Measurements from ENCODE around the gene SLIT3.

SLIT3 gene

GRCh38 chr5:169263591-169263990, 37.3 kb downstream of the SLIT3 start:
- DNase-seq, result no peak

- DNase-seq, result no peak
These were observed 39.9 kb downstream of the SLIT3 start for GRCh38 chr5:169260896-169261569.

GRCh38 chr5:169258372-169259000, 42.5 kb downstream of the SLIT3 start:
- DNase-seq, result no peak

GRCh38 chr5:169256191-169256590, 44.7 kb downstream of the SLIT3 start:
- no peak for DNase-seq

- DNase-seq, result no peak
These were observed 47.9 kb downstream of the SLIT3 start for GRCh38 chr5:169253071-169253470.

- no peak for DNase-seq
These were observed 49.4 kb downstream of the SLIT3 start for GRCh38 chr5:169251333-169252084.

GRCh38 chr5:169250887-169251286, 50.1 kb downstream of the SLIT3 start:
- DNase-seq, result no peak

GRCh38 chr5:169248996-169249395, 51.9 kb downstream of the SLIT3 start:
- DNase-seq, result no peak

- DNase-seq, result no peak
These were observed 52.4 kb downstream of the SLIT3 start for GRCh38 chr5:169248550-169248949.

- DNase-seq, result no peak
These were observed 56.1 kb downstream of the SLIT3 start for GRCh38 chr5:169244812-169245211.

GRCh38 chr5:169243651-169244422, 57.1 kb downstream of the SLIT3 start:
- no peak for DNase-seq

GRCh38 chr5:169242849-169243186, 58.1 kb downstream of the SLIT3 start:
- DNase-seq, result no peak

- DNase-seq, result no peak
These were observed 58.6 kb downstream of the SLIT3 start for GRCh38 chr5:169242175-169242848.

GRCh38 chr5:169229342-169229892, 71.5 kb downstream of the SLIT3 start:
- DNase-seq, result no peak

GRCh38 chr5:169226895-169227294, 74.0 kb downstream of the SLIT3 start:
- no peak for DNase-seq

GRCh38 chr5:169225830-169226356, 75.0 kb downstream of the SLIT3 start:
- no peak for DNase-seq

GRCh38 chr5:169223595-169223953, 77.4 kb downstream of the SLIT3 start:
- DNase-seq, result no peak

- no peak for DNase-seq
These were observed 77.9 kb downstream of the SLIT3 start for GRCh38 chr5:169222934-169223594.

GRCh38 chr5:169221519-169221918, 79.4 kb downstream of the SLIT3 start:
- no peak for DNase-seq

- no peak for DNase-seq
These were observed 81.0 kb downstream of the SLIT3 start for GRCh38 chr5:169219961-169220360.

- no peak for DNase-seq
These were observed 81.6 kb downstream of the SLIT3 start for GRCh38 chr5:169219351-169219750.

GRCh38 chr5:169218861-169219260, 82.1 kb downstream of the SLIT3 start:
- no peak for DNase-seq

Measured in effector CD8-positive, alpha-beta T cell (primary cell).